M059J (cell line): ENCODE results near the gene PCDHB2. TPM values are rescaled to one million over a fixed set of nuclear protein-coding genes. Genes with fewer than 3 reads are reported as not detected.
"Not testable (repeated sequence)": the region's sequence is repeated elsewhere in the genome, so short reads cannot be mapped to it uniquely, and the experiment has no call there.

Experiments
- DNase-seq: peaks from one replicate; pipeline ENCODE4 v3.0.0-alpha.2; 2012; ENCODE audit warnings: low read depth
- total RNA-seq: library from RNA; depleted of rRNA; stranded (reverse); fragments of >200 nt; shearing (Covaris generic); gene quantifications from 2 replicates; pipeline ENCODE4 v1.2.3, GENCODE V29; 2014; rRNA removed

PCDHB2 gene
- total RNA-seq, 1 experiment from 2014 or later = 2.1 TPM

DNA sequence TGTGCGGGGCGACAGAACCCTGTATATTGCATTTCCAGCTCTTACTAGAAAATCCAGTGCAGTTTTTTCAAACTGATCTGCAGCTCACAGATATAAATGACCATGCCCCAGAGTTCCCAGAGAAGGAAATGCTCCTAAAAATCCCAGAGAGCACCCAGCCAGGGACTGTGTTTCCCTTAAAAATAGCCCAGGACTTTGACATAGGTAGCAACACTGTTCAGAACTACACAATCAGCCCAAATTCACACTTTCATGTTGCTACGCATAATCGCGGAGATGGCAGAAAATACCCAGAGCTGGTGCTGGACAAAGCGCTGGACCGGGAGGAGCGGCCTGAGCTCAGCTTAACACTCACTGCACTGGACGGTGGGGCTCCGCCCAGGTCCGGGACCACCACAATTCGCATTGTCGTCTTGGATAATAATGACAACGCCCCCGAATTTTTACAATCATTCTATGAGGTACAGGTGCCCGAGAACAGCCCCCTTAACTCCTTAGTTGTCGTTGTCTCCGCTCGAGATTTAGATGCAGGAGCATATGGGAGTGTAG lies 41.4 kb downstream of the PCDHB2 start:
- no peak for DNase-seq

GRCh38 chr5:141137346-141137745 lies 42.9 kb downstream of the PCDHB2 start:
- not testable (repeated sequence) for DNase-seq

Other genes with a start within 250 kb of the PCDHB2 start
- gene PCDHA9, start 246.2 kb upstream of the PCDHB2 start, total RNA-seq = not detected in 2 replicates
- not detected in 2 replicates for gene PCDHA10, start 238.7 kb upstream of the PCDHB2 start, total RNA-seq
- 0.07 and 0.27 TPM in 2 replicates for gene PCDHA11, start 225.7 kb upstream of the PCDHB2 start, total RNA-seq
- not detected in 2 replicates for gene PCDHA12, start 219.3 kb upstream of the PCDHB2 start, total RNA-seq
- gene PCDHA13, start 212.5 kb upstream of the PCDHB2 start, total RNA-seq = not detected in 2 replicates
- 0.25 and 0.34 TPM in 2 replicates for gene PCDHAC1, start 168.3 kb upstream of the PCDHB2 start, total RNA-seq
- gene PCDHAC2, start 128.1 kb upstream of the PCDHB2 start, total RNA-seq = 0.17 TPM in 1 of 2 replicates, not detected in the other
- gene PCDHB1, start 43.2 kb upstream of the PCDHB2 start, total RNA-seq = not detected in 2 replicates
- 3.9 and 8.0 TPM in 2 replicates for gene PCDHB3, start 5.9 kb downstream of the PCDHB2 start, total RNA-seq
- gene PCDHB4, start 27.2 kb downstream of the PCDHB2 start, total RNA-seq = 0.07 TPM in 1 of 2 replicates, not detected in the other
- not detected in 2 replicates for gene PCDHB5, start 40.6 kb downstream of the PCDHB2 start, total RNA-seq
- gene PCDHB6, start 55.4 kb downstream of the PCDHB2 start, total RNA-seq = 0.49 and 0.62 TPM in 2 replicates
- gene PCDHB7, start 78.0 kb downstream of the PCDHB2 start, total RNA-seq = 1.7 and 2.1 TPM in 2 replicates
- 0.98 and 3.8 TPM in 2 replicates for gene PCDHB8, start 83.2 kb downstream of the PCDHB2 start, total RNA-seq
- gene PCDHB16, start 87.8 kb downstream of the PCDHB2 start, total RNA-seq = 3.0 and 8.6 TPM in 2 replicates
- gene PCDHB9, start 92.5 kb downstream of the PCDHB2 start, total RNA-seq = 1.6 and 9.3 TPM in 2 replicates
- 0.49 and 1.3 TPM in 2 replicates for gene PCDHB10, start 97.7 kb downstream of the PCDHB2 start, total RNA-seq
- 0.25 and 0.49 TPM in 2 replicates for gene PCDHB11, start 105.0 kb downstream of the PCDHB2 start, total RNA-seq
- 1.7 and 2.6 TPM in 2 replicates for gene PCDHB12, start 114.1 kb downstream of the PCDHB2 start, total RNA-seq
- gene PCDHB13, start 119.3 kb downstream of the PCDHB2 start, total RNA-seq = 0.39 and 0.42 TPM in 2 replicates
- 0.44 and 1.9 TPM in 2 replicates for gene PCDHB14, start 128.7 kb downstream of the PCDHB2 start, total RNA-seq
- 0.17 TPM in 1 of 2 replicates, not detected in the other for gene PCDHB15, start 150.8 kb downstream of the PCDHB2 start, total RNA-seq
- 0.05 TPM in 1 of 2 replicates, not detected in the other for gene SLC25A2, start 209.4 kb downstream of the PCDHB2 start, total RNA-seq
- 52.8 and 84.2 TPM in 2 replicates for gene TAF7, start 226.2 kb downstream of the PCDHB2 start, total RNA-seq
- gene PCDHGA1, start 235.9 kb downstream of the PCDHB2 start, total RNA-seq = 0.71 and 0.89 TPM in 2 replicates
- 0.22 and 0.32 TPM in 2 replicates for gene PCDHGA2, start 244.1 kb downstream of the PCDHB2 start, total RNA-seq
- gene PCDHGA3, start 249.2 kb downstream of the PCDHB2 start, total RNA-seq = 0.49 TPM in 1 of 2 replicates, not detected in the other